B cell (primary cell): ENCODE measurements around the gene LRIT1. TPM values are rescaled to one million over a fixed set of nuclear protein-coding genes. Genes with fewer than 3 reads are reported as not detected.

Source experiments
- ATAC-seq: fragments of 200-7000 bp; cut with Tn5 transposase; one replicate; pipeline ENCODE4 v1.10.0; 2021; ENCODE audit warnings: low read depth, mild to moderate bottlenecking, moderate number of reproducible peaks, moderate library complexity
- CTCF ChIA-PET: fragments of 350-600 bp; sonication (Branson Sonifier 250); formaldehyde crosslinking; loops from one replicate; lab custom pipeline; 2021; ENCODE audit warnings: antibody characterized with exemption, inconsistent platforms; lab: Charles Lee
- POLR2A ChIA-PET: fragments of 350-600 bp; sonication (Branson Sonifier 250); formaldehyde crosslinking; loops from one replicate; lab custom pipeline; 2021; ENCODE audit warnings: antibody characterized with exemption; lab: Charles Lee
- DNase-seq: peaks from one replicate; pipeline ENCODE4 v3.0.0; 2013
- H2AFZ ChIP-seq: 2 replicates; pipeline ENCODE4 v1.6.1; 2012; ENCODE audit warnings: mild to moderate bottlenecking, low read depth, low read length; ENCODE audit not compliant: insufficient read depth, poor library complexity, severe bottlenecking
- H3K27ac ChIP-seq, 2 donors: 1 replicate in 1 of 2; 2 replicates in 1 of 2; pipeline ENCODE4 v1.5.1; 2012 to 2013; ENCODE audit warnings: low read length in 2 of 2, mild to moderate bottlenecking in 2 of 2, moderate library complexity in 1 of 2
- H3K27me3 ChIP-seq, 4 experiments: fragments of 200-600 bp in 1 of 4; sonication (generic) in 1 of 4; replicated peaks in 1 of 4; 1 replicate in 2 of 4; 2 replicates in 2 of 4; pipeline versions ENCODE4 v1.6.1 to v1.7.0; 2013 to 2016; ENCODE audit warnings: low read length in 3 of 4, mild to moderate bottlenecking in 2 of 4, mixed read lengths in 1 of 4, moderate library complexity in 1 of 4; ENCODE audit not compliant: insufficient read depth in 4 of 4, control insufficient read depth in 3 of 4; ENCODE audit errors: control extremely low read depth in 1 of 4
- H3K36me3 ChIP-seq, 2 experiments: replicated peaks in 1 of 2; 1 replicate in 1 of 2; 2 replicates in 1 of 2; pipeline versions ENCODE4 v1.6.1 to v1.7.1; 2013; ENCODE audit warnings: low read length in 1 of 2; ENCODE audit not compliant: insufficient read depth in 2 of 2, control insufficient read depth in 1 of 2; ENCODE audit errors: control extremely low read depth in 1 of 2, extremely low read depth in 1 of 2
- H3K4me1 ChIP-seq, 2 donors: fragments of 200-600 bp in 1 of 2; sonication (generic) in 1 of 2; 1 replicate in 1 of 2; 2 replicates in 1 of 2; pipeline versions ENCODE4 v1.5.1 to v1.6.1; 2013 to 2017; ENCODE audit warnings: low read length in 2 of 2; ENCODE audit not compliant: control insufficient read depth in 2 of 2, insufficient read depth in 2 of 2
- H3K4me2 ChIP-seq: replicated peaks from 2 replicates; pipeline ENCODE3; 2012; ENCODE audit warnings: mild to moderate bottlenecking, low read depth, low read length; ENCODE audit not compliant: poor library complexity, severe bottlenecking
- H3K4me3 ChIP-seq, 5 experiments: fragments of 200-600 bp in 1 of 5; sonication (generic) in 1 of 5; 1 replicate in 3 of 5; 2 replicates in 2 of 5; pipeline versions ENCODE4 v1.5.1 to v1.7.0; 2011 to 2016; ENCODE audit warnings: low read length in 4 of 5, mild to moderate bottlenecking in 4 of 5, low read depth in 2 of 5, control low read depth in 1 of 5, moderate library complexity in 1 of 5; ENCODE audit not compliant: insufficient read depth in 1 of 5; ENCODE audit errors: control extremely low read depth in 1 of 5, extremely low read depth in 1 of 5
- H3K79me2 ChIP-seq: fragments of 200-600 bp; sonication (generic); one replicate; pipeline ENCODE4 v1.6.0; 2016; ENCODE audit warnings: low read length; ENCODE audit not compliant: control insufficient read depth, insufficient read depth
- H3K9ac ChIP-seq: fragments of 200-600 bp; sonication (generic); 2 replicates; pipeline ENCODE4 v1.6.1; 2017; ENCODE audit warnings: mild to moderate bottlenecking, low read length, moderate library complexity
- H3K9me3 ChIP-seq, 3 donors: one replicate each; pipeline versions ENCODE4 v1.6.1 to v1.7.1; 2013; ENCODE audit warnings: low read length in 2 of 3; ENCODE audit not compliant: control insufficient read depth in 2 of 3, insufficient read depth in 1 of 3; ENCODE audit errors: control extremely low read depth in 1 of 3
- H4K20me1 ChIP-seq: 2 replicates; pipeline ENCODE4 v1.6.0; 2012; ENCODE audit warnings: mild to moderate bottlenecking, low read length; ENCODE audit not compliant: insufficient read depth, control insufficient read depth, poor library complexity, severe bottlenecking
- H3K27ac Mint-ChIP-seq: one replicate; pipeline ENCODE4 v1.8.0; 2021; ENCODE audit warnings: mixed read lengths
- H3K27me3 Mint-ChIP-seq: one replicate; pipeline ENCODE4 v1.8.0; 2021; ENCODE audit warnings: mixed read lengths
- H3K4me1 Mint-ChIP-seq: one replicate; pipeline ENCODE4 v1.8.0; 2021; ENCODE audit warnings: mixed read lengths
- H3K4me3 Mint-ChIP-seq: one replicate; pipeline ENCODE4 v1.8.0; 2021; ENCODE audit warnings: mixed read lengths
- H3K9me3 Mint-ChIP-seq: one replicate; pipeline ENCODE4 v1.8.0; 2022; ENCODE audit warnings: mixed read lengths; ENCODE audit not compliant: insufficient read depth
- EZH2 ChIP-seq: IDR thresholded peaks from 2 replicates; pipeline ENCODE4 v1.6.1; 2012; ENCODE audit warnings: borderline replicate concordance, low read depth, mild to moderate bottlenecking, moderate library complexity, low read length; ENCODE audit not compliant: insufficient read depth, poor library complexity, severe bottlenecking
- WGBS: methylation state at CpG from one replicate; pipeline ENCODE4 v1.1.5; 2013; ENCODE audit warnings: missing lambda C conversion rate; ENCODE audit not compliant: insufficient coverage; 5-methylcytosine and 5-hydroxymethylcytosine counted together
- intact Hi-C: fragments of 100-400 bp; cut with micrococcal nuclease; formaldehyde crosslinking; loops from one replicate; pipeline ENCODE4 v1.10.0; 2022
- polyA plus RNA-seq: library from polyadenylated mRNA; depleted of rRNA; stranded (reverse); fragments of >200 nt; gene quantifications from 2 replicates; pipeline ENCODE4 v1.2.3, GENCODE V29; 2012
- total RNA-seq, 2 donors: library from RNA; stranded (reverse); fragments of 120-200 nt in 1 of 2; gene quantifications; 1 replicate in 1 of 2; 2 replicates in 1 of 2; pipeline versions ENCODE4 v1.2.3 to v1.2.4, GENCODE V29; 2013 to 2022
- TF ChIP-seq, protein P1 (sequence below): fragments of 200-600 bp; IDR thresholded peaks from one replicate; pipeline ENCODE4 v1.8.0; 2022; ENCODE audit warnings: antibody characterized with exemption, mild to moderate bottlenecking

The LRIT1 gene
- total and polyA plus RNA-seq, 2 donors (not counting 1 experiment from before 2014, with no cell fraction given), result not detected

DNA sequence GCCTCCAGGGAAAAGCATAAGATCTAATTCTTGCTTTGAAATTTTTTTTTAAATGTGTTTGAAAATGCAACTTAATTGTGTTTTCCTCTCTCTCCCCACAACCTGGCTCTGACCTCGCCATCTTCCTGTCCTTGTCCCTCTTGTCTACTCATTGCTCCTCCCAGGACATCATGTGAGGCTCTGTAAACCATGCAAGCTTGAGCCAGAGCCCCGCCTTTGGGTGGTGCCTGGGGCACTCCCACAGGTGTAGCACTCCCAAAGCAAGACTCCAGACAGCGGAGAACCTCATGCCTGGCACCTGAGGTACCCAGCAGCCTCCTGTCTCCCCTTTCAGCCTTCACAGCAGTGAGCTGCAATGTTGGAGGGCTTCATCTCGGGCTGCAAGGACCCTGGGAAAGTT, 56.8 kb downstream of the LRIT1 start:
- POLR2A ChIA-PET, result no interaction called here
- H3K79me2 ChIP-seq, result no peaks in the 10 kb centered on the region
- no peak overlapping the region for H3K4me3 ChIP-seq
- Mint-ChIP-seq H3K27ac (no peak overlapping the region), H3K4me3 (no peak overlapping the region), H3K9me3 (no peaks in the 10 kb centered on the region), H3K27me3 (peaks cover 5% of the 10 kb centered on the region), H3K4me1 (no peaks in the 10 kb centered on the region)
- H4K20me1 ChIP-seq, result no peaks in the 10 kb centered on the region
- 64% methylated on average over 4 of the region's 4 CpGs for WGBS
- H3K4me1 ChIP-seq, result peaks cover 2 to 3% of the 10 kb centered on the region in 2 donors
- H3K9me3 ChIP-seq, result peaks cover 0 to 12% (median 0%) of the 10 kb centered on the region in 3 donors
- intact Hi-C loops, result no loop called here
- no peak overlapping the region for H3K4me2 ChIP-seq
- H3K27me3 ChIP-seq, result peaks cover 0 to 10% (median 2%) of the 10 kb centered on the region in 4 experiments
- TF ChIP-seq EZH2, result no peak
- TF ChIP-seq, protein P1, sequence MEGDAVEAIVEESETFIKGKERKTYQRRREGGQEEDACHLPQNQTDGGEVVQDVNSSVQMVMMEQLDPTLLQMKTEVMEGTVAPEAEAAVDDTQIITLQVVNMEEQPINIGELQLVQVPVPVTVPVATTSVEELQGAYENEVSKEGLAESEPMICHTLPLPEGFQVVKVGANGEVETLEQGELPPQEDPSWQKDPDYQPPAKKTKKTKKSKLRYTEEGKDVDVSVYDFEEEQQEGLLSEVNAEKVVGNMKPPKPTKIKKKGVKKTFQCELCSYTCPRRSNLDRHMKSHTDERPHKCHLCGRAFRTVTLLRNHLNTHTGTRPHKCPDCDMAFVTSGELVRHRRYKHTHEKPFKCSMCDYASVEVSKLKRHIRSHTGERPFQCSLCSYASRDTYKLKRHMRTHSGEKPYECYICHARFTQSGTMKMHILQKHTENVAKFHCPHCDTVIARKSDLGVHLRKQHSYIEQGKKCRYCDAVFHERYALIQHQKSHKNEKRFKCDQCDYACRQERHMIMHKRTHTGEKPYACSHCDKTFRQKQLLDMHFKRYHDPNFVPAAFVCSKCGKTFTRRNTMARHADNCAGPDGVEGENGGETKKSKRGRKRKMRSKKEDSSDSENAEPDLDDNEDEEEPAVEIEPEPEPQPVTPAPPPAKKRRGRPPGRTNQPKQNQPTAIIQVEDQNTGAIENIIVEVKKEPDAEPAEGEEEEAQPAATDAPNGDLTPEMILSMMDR, result no peak
- H3K27ac ChIP-seq, result no peak overlapping the region
- H3K36me3 ChIP-seq, result no peaks in the 10 kb centered on the region
- no peak overlapping the region for H3K9ac ChIP-seq
- DNase-seq (no peak), ATAC-seq (no peak)
- CTCF ChIA-PET, result no interaction called here
- no peak overlapping the region for H2AFZ ChIP-seq

DNA sequence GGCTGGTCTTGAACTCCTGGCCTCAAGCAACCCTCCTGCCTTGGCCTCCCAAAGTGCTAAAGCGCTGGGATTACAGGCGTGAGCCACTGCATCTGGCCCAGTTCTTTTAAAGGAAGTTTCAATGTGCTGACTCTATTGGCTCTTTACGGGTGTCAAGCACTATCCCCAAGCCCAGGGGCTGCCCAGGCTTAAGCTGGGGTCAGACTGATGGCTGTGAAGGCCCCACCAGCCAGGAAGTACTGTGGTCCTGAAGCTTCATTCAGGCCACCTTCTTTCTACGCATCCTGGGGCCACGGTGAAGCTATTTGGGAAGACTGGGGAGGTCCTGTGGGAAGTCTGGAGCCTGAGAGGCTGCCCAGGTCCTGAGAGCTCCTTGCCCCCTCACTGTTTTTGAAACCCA, 59.7 kb downstream of the LRIT1 start:
- WGBS, result 82% methylated on average over 4 of the region's 5 CpGs
- no peak for TF ChIP-seq EZH2
- TF ChIP-seq, protein P1, result no peak
- Histone ChIP-seq H3K36me3 (no peaks in the 10 kb centered on the region), H3K27me3 (peaks cover 0 to 4% (median 1%) of the 10 kb centered on the region in 4 experiments), H4K20me1 (no peaks in the 10 kb centered on the region), H3K4me1 (peaks cover 25 to 32% of the 10 kb centered on the region in 2 donors), H3K4me2 (no peak overlapping the region), H3K9ac (no peak overlapping the region), H3K9me3 (peaks cover 0 to 12% (median 0%) of the 10 kb centered on the region in 3 donors), H3K27ac (no peak overlapping the region), H3K79me2 (no peaks in the 10 kb centered on the region), H3K4me3 (no peak overlapping the region), H2AFZ (no peak overlapping the region)
- POLR2A ChIA-PET, result no interaction called here
- no peaks in the 10 kb centered on the region for H3K9me3 Mint-ChIP-seq
- H3K27ac Mint-ChIP-seq, result no peak overlapping the region
- H3K4me1 Mint-ChIP-seq, result peaks cover 3% of the 10 kb centered on the region
- no peak for DNase-seq
- H3K4me3 Mint-ChIP-seq, result no peak overlapping the region
- H3K27me3 Mint-ChIP-seq, result peaks cover 2% of the 10 kb centered on the region
- intact Hi-C loops, result no loop called here
- CTCF ChIA-PET, result no interaction called here
- ATAC-seq, result no peak

Other genes starting within 250 kb of the LRIT1 start
- 71.9 and 75.1 TPM in 2 replicates for gene GHITM, start 102.0 kb downstream of the LRIT1 start, total RNA-seq
- gene GHITM, start 102.0 kb downstream of the LRIT1 start, polyA plus RNA-seq, result 37.7 and 40.5 TPM in 2 replicates
- gene GPR15LG, start 67.7 kb downstream of the LRIT1 start, total RNA-seq, result not detected in 2 replicates
- not detected in 2 replicates for gene GPR15LG, start 67.7 kb downstream of the LRIT1 start, polyA plus RNA-seq
- 1.3 and 1.7 TPM in 2 replicates for gene CDHR1, start 47.0 kb downstream of the LRIT1 start, total RNA-seq
- gene CDHR1, start 47.0 kb downstream of the LRIT1 start, polyA plus RNA-seq, result 0.27 and 0.31 TPM in 2 replicates
- gene LRIT2, start 16.0 kb downstream of the LRIT1 start, total RNA-seq, result not detected in 2 replicates
- not detected in 2 replicates for gene LRIT2, start 16.0 kb downstream of the LRIT1 start, polyA plus RNA-seq
- gene RGR, start 3.5 kb upstream of the LRIT1 start, total RNA-seq, result not detected in 2 replicates
- gene RGR, start 3.5 kb upstream of the LRIT1 start, polyA plus RNA-seq, result not detected in 2 replicates
- gene CCSER2, start 87.0 kb upstream of the LRIT1 start, total RNA-seq, result 43.2 and 45.9 TPM in 2 replicates
- 6.0 and 8.7 TPM in 2 replicates for gene CCSER2, start 87.0 kb upstream of the LRIT1 start, polyA plus RNA-seq